H9 (cell line): ENCODE measurements around the gene HOGA1. TPM values are rescaled to one million over a fixed set of nuclear protein-coding genes. Genes with fewer than 3 reads are reported as not detected.

ENCODE experiments used
- DNase-seq: peaks from one replicate; pipeline ENCODE4 v3.0.0-alpha.2; 2017
- H2AFZ ChIP-seq: one replicate; pipeline ENCODE4 v1.6.1; 2013; ENCODE audit warnings: mild to moderate bottlenecking, low read length, control low read depth, moderate library complexity
- H2AK5ac ChIP-seq: 2 replicates; pipeline ENCODE4 v1.6.1; 2013; ENCODE audit warnings: low read length, control low read depth, mixed read lengths; ENCODE audit not compliant: insufficient read length
- H2BK120ac ChIP-seq: one replicate; pipeline ENCODE4 v1.6.1; 2013; ENCODE audit warnings: low read depth, mild to moderate bottlenecking, low read length, control low read depth, inconsistent platforms; ENCODE audit not compliant: poor library complexity, severe bottlenecking
- H2BK12ac ChIP-seq: 2 replicates; pipeline ENCODE4 v1.6.1; 2013; ENCODE audit warnings: low read length, control low read depth, mixed read lengths, low read depth; ENCODE audit not compliant: insufficient read length
- H2BK15ac ChIP-seq: 2 replicates; pipeline ENCODE4 v1.6.1; 2013; ENCODE audit warnings: low read depth, low read length, control low read depth
- H2BK20ac ChIP-seq: one replicate; pipeline ENCODE4 v1.6.1; 2013; ENCODE audit warnings: low read depth, mild to moderate bottlenecking, low read length, control low read depth, inconsistent platforms; ENCODE audit not compliant: poor library complexity, severe bottlenecking
- H2BK5ac ChIP-seq: 2 replicates; pipeline ENCODE4 v1.6.1; 2013; ENCODE audit warnings: low read length, control low read depth, mixed read lengths; ENCODE audit not compliant: insufficient read length
- H3K14ac ChIP-seq: 2 replicates; pipeline ENCODE4 v1.6.1; 2013; ENCODE audit warnings: low read length, control low read depth; ENCODE audit not compliant: insufficient read depth
- H3K18ac ChIP-seq: 2 replicates; pipeline ENCODE4 v1.6.1; 2013; ENCODE audit warnings: low read depth, mild to moderate bottlenecking, mixed read lengths, low read length, control low read depth; ENCODE audit not compliant: insufficient read length
- H3K23ac ChIP-seq: 2 replicates; pipeline ENCODE4 v1.6.1; 2013; ENCODE audit warnings: low read length, control low read depth, mixed read lengths, low read depth; ENCODE audit not compliant: insufficient read length
- H3K23me2 ChIP-seq: 2 replicates; pipeline ENCODE4 v1.6.1; 2013; ENCODE audit warnings: low read depth, mild to moderate bottlenecking, mixed read lengths, low read length, control low read depth; ENCODE audit not compliant: insufficient read length, poor library complexity, severe bottlenecking
- H3K27ac ChIP-seq: 2 replicates; pipeline ENCODE4 v1.5.1; 2013; ENCODE audit warnings: low read length, control low read depth, mixed read lengths, low read depth; ENCODE audit not compliant: insufficient read length
- H3K27me3 ChIP-seq: 2 replicates; pipeline ENCODE4 v1.6.1; 2013; ENCODE audit warnings: low read length, control low read depth, inconsistent platforms; ENCODE audit not compliant: insufficient read depth
- H3K4ac ChIP-seq: 2 replicates; pipeline ENCODE4 v1.6.1; 2013; ENCODE audit warnings: low read depth, mild to moderate bottlenecking, control low read depth, inconsistent platforms, low read length, moderate library complexity
- H3K4me1 ChIP-seq: 2 replicates; pipeline ENCODE4 v1.6.1; 2013; ENCODE audit warnings: low read length, control low read depth, inconsistent platforms; ENCODE audit not compliant: insufficient read depth
- H3K4me2 ChIP-seq: 2 replicates; pipeline ENCODE4 v1.6.1; 2013; ENCODE audit warnings: low read length, control low read depth, mixed read lengths; ENCODE audit not compliant: insufficient read length, insufficient read depth
- H3K56ac ChIP-seq: 2 replicates; pipeline ENCODE4 v1.6.1; 2013; ENCODE audit warnings: low read depth, mild to moderate bottlenecking, mixed read lengths, low read length, control low read depth; ENCODE audit not compliant: insufficient read length
- H3K79me1 ChIP-seq: 2 replicates; pipeline ENCODE4 v1.6.1; 2013; ENCODE audit warnings: low read depth, mild to moderate bottlenecking, moderate library complexity, low read length, control low read depth, inconsistent platforms; ENCODE audit not compliant: insufficient read depth, poor library complexity, severe bottlenecking
- H3K79me2 ChIP-seq: 2 replicates; pipeline ENCODE4 v1.6.1; 2013; ENCODE audit warnings: low read length, control low read depth, inconsistent platforms; ENCODE audit not compliant: insufficient read depth
- H3K9ac ChIP-seq: 2 replicates; pipeline ENCODE4 v1.6.1; 2013; ENCODE audit warnings: low read length, control low read depth, mixed read lengths; ENCODE audit not compliant: insufficient read length; ENCODE audit errors: extremely low read depth
- H3K9me3 ChIP-seq: one replicate; pipeline ENCODE4 v1.6.1; 2013; ENCODE audit warnings: low read depth, low read length, inconsistent platforms; ENCODE audit not compliant: control insufficient read depth
- H3T11ph ChIP-seq: one replicate; pipeline ENCODE4 v1.6.1; 2013; ENCODE audit warnings: mild to moderate bottlenecking, low read length, control low read depth, inconsistent platforms
- H4K20me1 ChIP-seq: one replicate; pipeline ENCODE4 v1.6.1; 2013; ENCODE audit not compliant: control insufficient read depth, insufficient read length, insufficient read depth
- H4K5ac ChIP-seq: 2 replicates; pipeline ENCODE4 v1.6.1; 2013; ENCODE audit warnings: low read depth, mild to moderate bottlenecking, mixed read lengths, low read length, control low read depth; ENCODE audit not compliant: insufficient read length
- H4K8ac ChIP-seq: replicated peaks from 2 replicates; pipeline ENCODE4 v1.6.1; 2013; ENCODE audit warnings: low read length, control low read depth, mixed read lengths, low read depth; ENCODE audit not compliant: insufficient read length
- H4K91ac ChIP-seq: 2 replicates; pipeline ENCODE4 v1.6.1; 2013; ENCODE audit warnings: low read depth, mild to moderate bottlenecking, moderate library complexity, mixed read lengths, low read length, control low read depth; ENCODE audit not compliant: insufficient read length
- H3K27ac Mint-ChIP-seq, 3 experiments: 2 replicates in 2 of 3; 3 replicates in 1 of 3; pipeline ENCODE4 v1.8.0; 2020 to 2021; ENCODE audit warnings: mixed read lengths in 3 of 3, mild to moderate bottlenecking in 1 of 3, moderate library complexity in 1 of 3
- H3K27me3 Mint-ChIP-seq: 2 replicates; pipeline ENCODE4 v1.8.0; 2021; ENCODE audit warnings: low read depth, mild to moderate bottlenecking, moderate library complexity, mixed read lengths
- H3K36me3 Mint-ChIP-seq, 3 experiments: 2 replicates in 2 of 3; 3 replicates in 1 of 3; pipeline ENCODE4 v1.8.0; 2020 to 2021; ENCODE audit warnings: low read depth in 3 of 3, mixed read lengths in 3 of 3; ENCODE audit not compliant: insufficient read depth in 1 of 3
- H3K4me1 Mint-ChIP-seq, 2 experiments: 2 replicates each; pipeline ENCODE4 v1.8.0; 2020; ENCODE audit warnings: mixed read lengths in 2 of 2
- H3K4me3 Mint-ChIP-seq, 2 experiments: 2 replicates in 1 of 2; 3 replicates in 1 of 2; pipeline ENCODE4 v1.8.0; 2020 to 2021; ENCODE audit warnings: mild to moderate bottlenecking in 2 of 2, mixed read lengths in 2 of 2, moderate library complexity in 1 of 2
- H3K9me3 Mint-ChIP-seq, 2 experiments: 2 replicates in 1 of 2; 3 replicates in 1 of 2; pipeline ENCODE4 v1.8.0; 2020; ENCODE audit warnings: mild to moderate bottlenecking in 2 of 2, mixed read lengths in 2 of 2, moderate library complexity in 1 of 2
- CTCF ChIP-seq: fragments of 200-600 bp; sonication (generic); conservative IDR thresholded peaks from 3 replicates; pipeline ENCODE4 v1.8.0; 2021; ENCODE audit warnings: antibody characterized with exemption, mild to moderate bottlenecking
- WGBS: extraction: QIAGEN DNeasy Blood & Tissue Kit; methylation state at CpG from one replicate; pipeline ENCODE4 v1.1.7; 2013; ENCODE audit warnings: missing lambda C conversion rate, low lambda C conversion rate, mixed read lengths; ENCODE audit not compliant: insufficient read length; ENCODE audit errors: extremely low coverage; 5-methylcytosine and 5-hydroxymethylcytosine counted together
- total RNA-seq: library from RNA; stranded (reverse); gene quantifications from 2 replicates; pipeline ENCODE4 v1.2.1, GENCODE V29; 2021

Gene HOGA1
- total RNA-seq, 1 experiment from 2014 or later = 0.79 TPM

- Histone ChIP-seq H4K20me1 (no peaks in the 10 kb centered on the region), H3K9ac (no peak overlapping the region), H2BK20ac (no peak overlapping the region), H3K4me2 (no peak overlapping the region), H3K27me3 (no peaks in the 10 kb centered on the region), H3K79me1 (no peaks in the 10 kb centered on the region), H3K14ac (no peak overlapping the region), H3T11ph (no peak overlapping the region), H3K9me3 (no peaks in the 10 kb centered on the region), H2BK5ac (no peak overlapping the region), H3K23me2 (peaks cover 4% of the 10 kb centered on the region), H2AK5ac (no peak overlapping the region), H2BK120ac (no peak overlapping the region), H4K5ac (no peak overlapping the region), H2BK12ac (no peak overlapping the region), H3K56ac (no peak overlapping the region), H3K18ac (no peak overlapping the region), H2AFZ (no peak overlapping the region), H3K79me2 (0 out of 2 replicates have a peak, but pooled peaks cover 3% of the 10 kb centered on the region), H3K4ac (no peak overlapping the region), H4K91ac (no peak overlapping the region), H3K23ac (no peak overlapping the region), H3K4me1 (no peaks in the 10 kb centered on the region), H4K8ac (no peak overlapping the region), H3K27ac (no peak overlapping the region), H2BK15ac (no peak overlapping the region)
- DNase-seq = no peak
- WGBS = no CpG with 5 or more reads among the region's 3 CpGs
- Mint-ChIP-seq H3K27me3 (no peaks in the 10 kb centered on the region), H3K27ac (no peak overlapping the region), H3K4me3 (no peak overlapping the region), H3K4me1 (peaks cover 6 to 7% of the 10 kb centered on the region in 2 experiments), H3K36me3 (peaks cover 0 to 1% (median under 1%) of the 10 kb centered on the region in 3 experiments; a peak in 4 of 7 replicates), H3K9me3 (no peaks in the 10 kb centered on the region; a peak in 1 of 5 replicates)
- no peak for TF ChIP-seq CTCF
These were observed 44.0 kb downstream of the HOGA1 start for GRCh38 chr10:97628228-97628627.
